GM13977 (cell line): ENCODE results near the gene MED17.

Experiments
- DNase-seq: peaks from one replicate; pipeline ENCODE4 v3.0.0; 2012; ENCODE audit warnings: low spot score
- CTCF ChIP-seq: IDR thresholded peaks from 2 replicates; pipeline ENCODE4 v1.5.1; 2012; ENCODE audit warnings: mild to moderate bottlenecking, control low read depth; ENCODE audit not compliant: insufficient read depth; ENCODE audit errors: extremely low read depth, missing control alignments
- in situ Hi-C: fragments of 300-500 bp; cut with MboI; formaldehyde crosslinking; loops from one replicate; pipeline ENCODE4 v1.12.0; 2022; ENCODE audit warnings: low sequenced_read_pairs, low pct_unique_long_range_greater_than_20kb, mixed read lengths, inconsistent platforms; ENCODE audit not compliant: unreplicated experiment

Gene MED17

GRCh38 chr11:93746101-93746500, 38.0 kb upstream of the MED17 start:
- in situ Hi-C loops, result no loop called here
- TF ChIP-seq CTCF, result no peak

GRCh38 chr11:93747122-93747521, 37.0 kb upstream of the MED17 start:
- in situ Hi-C loops, result no loop called here
- no peak for TF ChIP-seq CTCF
- DNase-seq, result peak; percentile 21

More at GRCh38 chr11:93746101-93746500, 38.0 kb upstream of the MED17 start:
- no peak for DNase-seq

GRCh38 chr11:93751001-93751400, 33.1 kb upstream of the MED17 start:
- in situ Hi-C loops, result no loop called here
- DNase-seq, result no peak
- no peak for TF ChIP-seq CTCF

GRCh38 chr11:93753241-93753640, 30.8 kb upstream of the MED17 start:
- in situ Hi-C loops, result no loop called here

GRCh38 chr11:93756748-93757147, 27.3 kb upstream of the MED17 start:
- DNase-seq, result peak; percentile 33
- no peak for TF ChIP-seq CTCF
- in situ Hi-C loops, result no loop called here

More at GRCh38 chr11:93753241-93753640, 30.8 kb upstream of the MED17 start:
- no peak for DNase-seq
- TF ChIP-seq CTCF, result no peak

GRCh38 chr11:93757301-93757700, 26.8 kb upstream of the MED17 start:
- no peak for DNase-seq
- in situ Hi-C loops, result no loop called here
- TF ChIP-seq CTCF, result no peak
